MM.1S (cell line): ENCODE results near the gene LRRC66.

Experiments used
- DNase-seq: peaks from one replicate; pipeline ENCODE4 v3.0.0-alpha.2; 2015
- H2AFZ ChIP-seq: fragments of 300-600 bp; sonication (generic); 2 replicates; pipeline ENCODE4 v1.6.0; 2016; ENCODE audit warnings: antibody characterized with exemption, low read length
- H3F3A ChIP-seq: fragments of 300-600 bp; sonication (generic); 2 replicates; pipeline ENCODE4 v1.6.1; 2016; ENCODE audit warnings: mild to moderate bottlenecking, antibody characterized with exemption, low read length, moderate library complexity, mixed read lengths; ENCODE audit not compliant: insufficient read depth
- H3K27ac ChIP-seq: fragments of 300-600 bp; sonication (generic); 2 replicates; pipeline ENCODE4 v1.5.1; 2016; ENCODE audit warnings: mild to moderate bottlenecking, low read length
- H3K27me3 ChIP-seq: fragments of 300-600 bp; sonication (generic); replicated peaks from 2 replicates; pipeline ENCODE4 v1.6.0; 2016; ENCODE audit warnings: low read length; ENCODE audit not compliant: insufficient read depth
- H3K36me3 ChIP-seq: fragments of 300-600 bp; sonication (generic); replicated peaks from 2 replicates; pipeline ENCODE4 v1.6.1; 2016; ENCODE audit warnings: mild to moderate bottlenecking, low read length, mixed read lengths; ENCODE audit not compliant: insufficient read depth
- H3K4me1 ChIP-seq: fragments of 300-600 bp; sonication (generic); 2 replicates; pipeline ENCODE4 v1.6.1; 2016; ENCODE audit warnings: low read length, mixed read lengths
- H3K4me2 ChIP-seq: fragments of 300-600 bp; sonication (generic); 2 replicates; pipeline ENCODE4 v1.6.0; 2016; ENCODE audit warnings: low read depth, low read length
- H3K4me3 ChIP-seq: fragments of 300-600 bp; sonication (generic); 2 replicates; pipeline ENCODE4 v1.5.1; 2016; ENCODE audit warnings: low read length, mixed read lengths
- H3K79me2 ChIP-seq: fragments of 300-600 bp; sonication (generic); 2 replicates; pipeline ENCODE4 v1.6.1; 2016; ENCODE audit warnings: mixed run types, low read length, mixed read lengths
- H3K9ac ChIP-seq: fragments of 300-600 bp; sonication (generic); 2 replicates; pipeline ENCODE4 v1.6.1; 2016; ENCODE audit warnings: low read length, mixed read lengths
- H3K9me2 ChIP-seq: fragments of 300-600 bp; sonication (generic); replicated peaks from 2 replicates; pipeline ENCODE4 v1.6.1; 2016; ENCODE audit warnings: mild to moderate bottlenecking, low read length, mixed read lengths; ENCODE audit not compliant: insufficient read depth
- H3K9me3 ChIP-seq: fragments of 300-600 bp; sonication (generic); replicated peaks from 2 replicates; pipeline ENCODE4 v1.6.1; 2016; ENCODE audit warnings: mild to moderate bottlenecking, low read length, mixed read lengths; ENCODE audit not compliant: insufficient read depth
- H4K20me1 ChIP-seq: fragments of 300-600 bp; sonication (generic); 2 replicates; pipeline ENCODE4 v1.6.1; 2016; ENCODE audit warnings: mild to moderate bottlenecking, low read length, moderate library complexity, mixed read lengths; ENCODE audit not compliant: insufficient read depth
- CTCF ChIP-seq: fragments of 300-600 bp; sonication (generic); IDR thresholded peaks from 2 replicates; pipeline ENCODE4 v1.5.1; 2016; ENCODE audit warnings: antibody characterized with exemption, low read length, mixed read lengths
- EZH2 ChIP-seq: fragments of 300-600 bp; sonication (generic); optimal IDR thresholded peaks from 2 replicates; pipeline ENCODE3; 2017; ENCODE audit warnings: low read depth, mild to moderate bottlenecking, antibody characterized with exemption, low read length, mixed read lengths
- EZH2phosphoT487 ChIP-seq: fragments of 300-600 bp; sonication (generic); IDR thresholded peaks from 2 replicates; pipeline ENCODE4 v1.6.1; 2018; ENCODE audit warnings: antibody characterized with exemption, low read length

Gene LRRC66

GRCh38 chr4:52019936-52020657 lies at the start of gene LRRC66:
TSS of gene LRRC66 (minus strand) at chr4:52020363. CDS start at chr4:52017613, 2,750 bp downstream.
- Histone ChIP-seq H3K79me2 (no peaks in the 10 kb centered on the region), H3K9me3 (no peaks in the 10 kb centered on the region), H3K4me2 (no peak within 1 kb of the TSS), H3K27ac (no peak within 1 kb of the TSS), H3K27me3 (no peaks in the 10 kb centered on the region), H3K4me1 (no peaks in the 10 kb centered on the region), H2AFZ (no peak within 1 kb of the TSS), H4K20me1 (no peaks in the 10 kb centered on the region), H3F3A (no peaks in the 10 kb centered on the region), H3K9me2 (no peaks in the 10 kb centered on the region), H3K9ac (no peak within 1 kb of the TSS), H3K36me3 (no peaks in the 10 kb centered on the region), H3K4me3 (no peak within 1 kb of the TSS)
- TF ChIP-seq CTCF: no peak
- TF ChIP-seq EZH2phosphoT487: no peak
- TF ChIP-seq EZH2: no peak
- DNase-seq: no peak

- no peak overlapping the region for H3K9ac ChIP-seq
- no peaks in the 10 kb centered on the region for H3K9me3 ChIP-seq
- H3K9me2 ChIP-seq: no peaks in the 10 kb centered on the region
- no peak overlapping the region for H3K27ac ChIP-seq
- TF ChIP-seq EZH2phosphoT487 (no peak), CTCF (no peak), EZH2 (no peak)
- no peak overlapping the region for H3K4me3 ChIP-seq
- H3K36me3 ChIP-seq: no peaks in the 10 kb centered on the region
- no peaks in the 10 kb centered on the region for H4K20me1 ChIP-seq
- no peaks in the 10 kb centered on the region for H3F3A ChIP-seq
- no peak overlapping the region for H2AFZ ChIP-seq
- peaks cover 3% of the 10 kb centered on the region; the same call in 1 of the 2 replicates for H3K4me1 ChIP-seq
- peak; percentile 15 for DNase-seq
- H3K27me3 ChIP-seq: no peaks in the 10 kb centered on the region
- no peak overlapping the region for H3K4me2 ChIP-seq
- no peaks in the 10 kb centered on the region for H3K79me2 ChIP-seq
These were observed 49.4 kb upstream of the LRRC66 start for GRCh38 chr4:52069571-52069970.

GRCh38 chr4:52059372-52059771 lies 39.2 kb upstream of the LRRC66 start:
- TF ChIP-seq CTCF (no peak), EZH2 (no peak), EZH2phosphoT487 (no peak)
- H3K4me2 ChIP-seq: no peak overlapping the region
- no peak for DNase-seq

More at GRCh38 chr4:52059372-52059771, 39.2 kb upstream of the LRRC66 start:
- Histone ChIP-seq H3K9ac (no peak overlapping the region), H3K9me3 (no peaks in the 10 kb centered on the region), H3K79me2 (no peaks in the 10 kb centered on the region), H2AFZ (no peak overlapping the region), H3K4me3 (no peak overlapping the region), H3F3A (no peaks in the 10 kb centered on the region), H3K36me3 (no peaks in the 10 kb centered on the region), H3K27me3 (no peaks in the 10 kb centered on the region), H3K4me1 (no peaks in the 10 kb centered on the region), H3K27ac (no peak overlapping the region), H3K9me2 (no peaks in the 10 kb centered on the region), H4K20me1 (no peaks in the 10 kb centered on the region)
